Spleen (tissue), 11 donors: Measurements from ENCODE around the gene HECA. TPM values are rescaled to one million over a fixed set of nuclear protein-coding genes. Genes with fewer than 3 reads are reported as not detected.

Source experiments
- DNase-seq: peaks from one replicate; pipeline ENCODE4 v3.0.0-alpha.2; 2020
- H3K27ac ChIP-seq, 8 donors: fragments of 200-600 bp; sonication (generic) in 7 of 8; 1 replicate in 4 of 8; 2 replicates in 4 of 8; pipeline versions ENCODE4 v1.5.0 to v1.8.0; 2016 to 2021; ENCODE audit warnings: inconsistent platforms in 4 of 8, mild to moderate bottlenecking in 4 of 8, moderate library complexity in 1 of 8
- H3K27me3 ChIP-seq, 7 donors: fragments of 200-600 bp; sonication (generic) in 6 of 7; replicated peaks in 1 of 7; 1 replicate in 4 of 7; 2 replicates in 3 of 7; pipeline versions ENCODE4 v1.5.0 to v1.8.0; 2016 to 2021; ENCODE audit warnings: inconsistent platforms in 3 of 7, mild to moderate bottlenecking in 1 of 7
- H3K36me3 ChIP-seq, 6 donors: fragments of 200-600 bp; sonication (generic) in 5 of 6; 1 replicate in 4 of 6; 2 replicates in 2 of 6; pipeline versions ENCODE4 v1.5.0 to v1.8.0; 2016 to 2021; ENCODE audit warnings: inconsistent platforms in 2 of 6
- H3K4me1 ChIP-seq, 6 donors: fragments of 200-600 bp; sonication (generic) in 5 of 6; 1 replicate in 3 of 6; 2 replicates in 3 of 6; pipeline versions ENCODE4 v1.5.0 to v1.8.0; 2016 to 2021; ENCODE audit warnings: inconsistent platforms in 3 of 6
- H3K4me3 ChIP-seq, 8 donors: fragments of 200-600 bp; sonication (generic) in 7 of 8; 1 replicate in 4 of 8; 2 replicates in 4 of 8; pipeline versions ENCODE4 v1.5.0 to v1.8.0; 2016 to 2021; ENCODE audit warnings: inconsistent platforms in 4 of 8, mild to moderate bottlenecking in 4 of 8, moderate library complexity in 2 of 8
- H3K9me3 ChIP-seq, 8 donors: fragments of 200-600 bp; sonication (generic) in 7 of 8; 1 replicate in 4 of 8; 2 replicates in 4 of 8; pipeline versions ENCODE4 v1.5.0 to v1.8.0; 2016 to 2021; ENCODE audit warnings: inconsistent platforms in 4 of 8
- POLR2A ChIP-seq, 3 donors: fragments of 450-650 bp; IDR thresholded peaks; one replicate each; pipeline ENCODE4 v1.5.1; 2017; ENCODE audit warnings: antibody characterized with exemption in 3 of 3, mild to moderate bottlenecking in 1 of 3
- POLR2AphosphoS5 ChIP-seq, 3 donors: sonication (generic); formaldehyde crosslinking; IDR thresholded peaks; one replicate each; pipeline ENCODE4 v1.5.1; 2017; ENCODE audit warnings: antibody characterized with exemption in 3 of 3
- WGBS, 5 donors: extraction: QIAGEN DNeasy Blood & Tissue Kit in 3 of 5; methylation state at CpG; one replicate each; pipeline versions ENCODE4 v1.1.5 to v1.1.7; 2013 to 2018; 5-methylcytosine and 5-hydroxymethylcytosine counted together
- intact Hi-C: fragments of 100-400 bp; cut with DNase I; formaldehyde crosslinking; loops from one replicate; pipeline ENCODE4 v1.15.0; 2023; ENCODE audit warnings: low total_unique reads
- polyA plus RNA-seq, 3 donors: library from polyadenylated mRNA; stranded (reverse); fragments of 200-250 nt; gene quantifications; one replicate each; pipeline ENCODE4 v1.2.1, GENCODE V29; 2013
- total RNA-seq, 7 donors: library from RNA; depleted of rRNA in 3 of 7; stranded (reverse); fragments of >200 nt in 3 of 7; fragmentation: NEBNext Ultra II Directional in 4 of 7; extraction: Animal tissue kit (Norgen Biotek cat#: 25700) in 4 of 7; gene quantifications; one replicate each; pipeline versions ENCODE4 v1.1.0 to v1.2.1, GENCODE V29; 2016 to 2021
- TF ChIP-seq, protein P1 (sequence below), 11 experiments: fragments of 200-600 bp in 7 of 11; fragments of 450-650 bp in 4 of 11; sonication (generic) in 4 of 11; IDR thresholded peaks in 8 of 11; conservative IDR thresholded peaks in 3 of 11; 1 replicate in 7 of 11; 2 replicates in 4 of 11; pipeline versions ENCODE4 v1.4.0 to v1.8.0; 2016 to 2021; ENCODE audit warnings: antibody characterized with exemption in 11 of 11, inconsistent platforms in 4 of 11, mild to moderate bottlenecking in 1 of 11
- donor health status: healthy with polysubstance abuse.
- donor health status: DM: no; HTN: no; CAD: no; lungs with moderate emphysema.
- donor health status: DM: no; HTN: no; CAD: no.
- donor health status: Bipolar disorder and iron deficiency.
- donor health status: healthy.
- donor health status: DM: no; HTN: no; CAD: no.
- donor health status: DM: yes; HTN: yes; CAD: no.

HECA gene
- total and polyA plus RNA-seq, 10 donors = 15.6 to 104 (median 69.0) TPM

DNA sequence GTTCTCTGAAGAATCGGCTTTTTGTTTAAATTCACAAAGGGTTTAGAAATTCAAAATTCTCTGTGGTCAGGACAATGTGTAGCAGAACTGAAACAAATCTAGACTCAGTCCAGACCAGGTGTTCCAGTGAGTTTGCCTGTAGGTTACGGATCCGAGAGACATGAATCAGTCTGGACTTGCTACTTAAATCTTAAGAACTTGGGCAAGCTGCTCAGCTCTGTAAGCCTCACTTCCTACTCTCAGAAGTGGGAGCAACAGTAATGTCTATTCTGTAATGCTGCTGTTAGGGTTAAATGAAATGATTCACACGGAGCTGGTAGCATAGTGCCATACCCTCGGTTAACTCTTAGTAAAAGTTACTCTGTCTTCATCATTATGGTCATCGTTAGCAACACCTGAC, 37.7 kb downstream of the HECA start:
- DNase-seq = no peak
- no peaks in the 10 kb centered on the region for H3K9me3 ChIP-seq
- peaks cover 0 to 90% (median 31%) of the 10 kb centered on the region in 6 donors for H3K36me3 ChIP-seq
- TF ChIP-seq POLR2AphosphoS5 (IDR thresholded peaks at IDR 0.05) (no peak), POLR2A (IDR thresholded peaks at IDR 0.05) (no peak)
- TF ChIP-seq, protein P1, sequence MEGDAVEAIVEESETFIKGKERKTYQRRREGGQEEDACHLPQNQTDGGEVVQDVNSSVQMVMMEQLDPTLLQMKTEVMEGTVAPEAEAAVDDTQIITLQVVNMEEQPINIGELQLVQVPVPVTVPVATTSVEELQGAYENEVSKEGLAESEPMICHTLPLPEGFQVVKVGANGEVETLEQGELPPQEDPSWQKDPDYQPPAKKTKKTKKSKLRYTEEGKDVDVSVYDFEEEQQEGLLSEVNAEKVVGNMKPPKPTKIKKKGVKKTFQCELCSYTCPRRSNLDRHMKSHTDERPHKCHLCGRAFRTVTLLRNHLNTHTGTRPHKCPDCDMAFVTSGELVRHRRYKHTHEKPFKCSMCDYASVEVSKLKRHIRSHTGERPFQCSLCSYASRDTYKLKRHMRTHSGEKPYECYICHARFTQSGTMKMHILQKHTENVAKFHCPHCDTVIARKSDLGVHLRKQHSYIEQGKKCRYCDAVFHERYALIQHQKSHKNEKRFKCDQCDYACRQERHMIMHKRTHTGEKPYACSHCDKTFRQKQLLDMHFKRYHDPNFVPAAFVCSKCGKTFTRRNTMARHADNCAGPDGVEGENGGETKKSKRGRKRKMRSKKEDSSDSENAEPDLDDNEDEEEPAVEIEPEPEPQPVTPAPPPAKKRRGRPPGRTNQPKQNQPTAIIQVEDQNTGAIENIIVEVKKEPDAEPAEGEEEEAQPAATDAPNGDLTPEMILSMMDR (IDR thresholded peaks at IDR 0.05 in 8 of 11, conservative IDR thresholded peaks at IDR 0.05 in 3 of 11) = no peak
- H3K4me1 ChIP-seq = peaks cover 0 to 92% (median 53%) of the 10 kb centered on the region in 6 donors
- no peak overlapping the region for H3K27ac ChIP-seq
- H3K4me3 ChIP-seq = no peak overlapping the region
- intact Hi-C loops = no loop called here
- H3K27me3 ChIP-seq = no peaks in the 10 kb centered on the region
- 72 to 82% (median 81%) methylated on average over 6 of the region's 6 CpGs for WGBS, 5 donors

DNA sequence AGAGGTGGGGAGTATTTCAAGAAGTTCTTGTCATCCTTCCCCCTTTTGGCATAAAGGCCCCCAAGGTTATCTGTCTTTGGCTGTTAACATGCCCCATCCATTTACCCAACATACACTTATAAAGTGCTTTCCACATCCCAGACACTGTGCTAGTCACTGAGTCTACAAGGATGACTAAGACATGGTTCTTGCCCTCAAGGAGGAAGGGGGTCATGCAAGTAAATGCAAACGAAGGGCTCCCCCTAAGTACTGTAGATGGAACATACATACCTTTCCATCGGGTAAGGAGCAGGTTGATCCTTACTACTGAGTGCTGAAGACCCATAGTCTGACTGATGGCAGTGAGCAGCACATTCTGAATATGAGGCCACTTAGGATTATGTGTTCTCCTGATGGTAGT, 38.3 kb downstream of the HECA start:
- intact Hi-C loops = no loop called here
- TF ChIP-seq POLR2AphosphoS5 (IDR thresholded peaks at IDR 0.05) = peak in 1 of 3 donors; percentile 17
- TF ChIP-seq, protein P1 (IDR thresholded peaks at IDR 0.05 in 8 of 11, conservative IDR thresholded peaks at IDR 0.05 in 3 of 11) = no peak
- peaks cover 0 to 2% (median 0%) of the 10 kb centered on the region in 8 donors for H3K9me3 ChIP-seq
- no peak for DNase-seq
- peaks cover 0 to 90% (median 36%) of the 10 kb centered on the region in 6 donors for H3K36me3 ChIP-seq
- peaks cover 0 to 92% (median 53%) of the 10 kb centered on the region in 6 donors for H3K4me1 ChIP-seq
- H3K4me3 ChIP-seq = no peak overlapping the region
- H3K27me3 ChIP-seq = no peaks in the 10 kb centered on the region
- peak overlapping the region in 1 of 8 donors; percentile 5 for H3K27ac ChIP-seq
- 48 to 59% (median 50%) methylated on average over 2 of the region's 2 CpGs for WGBS, 5 donors

DNA sequence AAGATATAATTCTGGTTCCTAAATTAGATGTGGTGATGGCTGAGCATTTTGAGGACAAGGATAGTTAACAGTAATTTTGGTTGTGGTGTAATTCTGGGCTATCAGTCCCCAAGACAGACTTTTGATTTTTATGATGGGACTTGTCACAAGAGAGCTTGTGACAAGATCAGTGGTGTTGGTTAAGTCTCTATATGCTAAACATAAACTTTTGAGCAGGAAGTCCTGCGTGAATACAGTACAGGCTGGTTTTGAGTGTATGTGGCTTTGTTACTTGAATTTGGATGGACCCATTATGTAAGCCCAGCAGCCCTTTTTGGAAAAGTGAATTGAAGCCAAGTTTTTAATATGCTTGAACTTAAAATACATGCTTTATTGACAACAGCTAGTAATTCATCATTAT, 38.9 kb downstream of the HECA start:
- TF ChIP-seq, protein P1 (IDR thresholded peaks at IDR 0.05 in 8 of 11, conservative IDR thresholded peaks at IDR 0.05 in 3 of 11) = no peak
- TF ChIP-seq POLR2A (IDR thresholded peaks at IDR 0.05) (no peak), POLR2AphosphoS5 (IDR thresholded peaks at IDR 0.05) (no peak)
- no peak overlapping the region for H3K27ac ChIP-seq
- DNase-seq = no peak
- H3K4me1 ChIP-seq = peaks cover 0 to 92% (median 51%) of the 10 kb centered on the region in 6 donors
- no peaks in the 10 kb centered on the region for H3K27me3 ChIP-seq
- intact Hi-C loops = no loop called here
- 68 to 92% (median 77%) methylated on average over 1 of the region's 1 CpG for WGBS, 5 donors
- H3K4me3 ChIP-seq = no peak overlapping the region
- peaks cover 0 to 4% (median 0%) of the 10 kb centered on the region in 8 donors for H3K9me3 ChIP-seq
- peaks cover 0 to 90% (median 41%) of the 10 kb centered on the region in 6 donors for H3K36me3 ChIP-seq

DNA sequence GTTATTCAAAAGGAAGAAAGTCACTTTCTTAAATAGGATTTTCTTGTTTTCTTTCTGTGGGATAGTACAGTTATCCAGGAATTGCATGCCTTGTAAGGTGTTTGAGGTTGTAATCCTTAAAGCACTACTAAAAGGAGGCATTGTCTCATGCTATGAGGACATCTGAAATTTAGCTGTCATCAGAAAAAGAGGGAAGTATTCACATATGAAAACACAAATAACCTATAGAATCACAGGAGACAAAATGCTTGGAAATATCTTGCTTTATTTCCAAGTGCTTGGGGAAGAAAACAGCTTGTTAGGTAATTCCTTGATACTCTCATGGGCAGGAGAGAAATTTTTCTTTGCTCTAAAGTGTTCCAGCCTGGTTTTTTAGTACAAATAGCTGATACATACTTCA, 40.1 kb downstream of the HECA start:
- intact Hi-C loops = no loop called here
- no peak for DNase-seq
- peaks cover 0 to 4% (median 0%) of the 10 kb centered on the region in 8 donors for H3K9me3 ChIP-seq
- peaks cover 0 to 85% (median 44%) of the 10 kb centered on the region in 6 donors for H3K4me1 ChIP-seq
- H3K36me3 ChIP-seq = peaks cover 3 to 93% (median 46%) of the 10 kb centered on the region in 6 donors
- no peaks in the 10 kb centered on the region for H3K27me3 ChIP-seq
- no peak overlapping the region for H3K4me3 ChIP-seq
- TF ChIP-seq POLR2AphosphoS5 (IDR thresholded peaks at IDR 0.05) = no peak
- H3K27ac ChIP-seq = peak overlapping the region in 3 of 8 donors; percentile 35 to 53 (median 39)
